T-helper 9 cell (primary cell): ENCODE data around the gene TBATA.
"Not testable (repeated sequence)": the region's sequence is repeated elsewhere in the genome, so short reads cannot be mapped to it uniquely, and the experiment has no call there.

Experiments
- DNase-seq: peaks from one replicate; pipeline ENCODE4 v3.0.0-alpha.2; 2020

TBATA gene

DNA sequence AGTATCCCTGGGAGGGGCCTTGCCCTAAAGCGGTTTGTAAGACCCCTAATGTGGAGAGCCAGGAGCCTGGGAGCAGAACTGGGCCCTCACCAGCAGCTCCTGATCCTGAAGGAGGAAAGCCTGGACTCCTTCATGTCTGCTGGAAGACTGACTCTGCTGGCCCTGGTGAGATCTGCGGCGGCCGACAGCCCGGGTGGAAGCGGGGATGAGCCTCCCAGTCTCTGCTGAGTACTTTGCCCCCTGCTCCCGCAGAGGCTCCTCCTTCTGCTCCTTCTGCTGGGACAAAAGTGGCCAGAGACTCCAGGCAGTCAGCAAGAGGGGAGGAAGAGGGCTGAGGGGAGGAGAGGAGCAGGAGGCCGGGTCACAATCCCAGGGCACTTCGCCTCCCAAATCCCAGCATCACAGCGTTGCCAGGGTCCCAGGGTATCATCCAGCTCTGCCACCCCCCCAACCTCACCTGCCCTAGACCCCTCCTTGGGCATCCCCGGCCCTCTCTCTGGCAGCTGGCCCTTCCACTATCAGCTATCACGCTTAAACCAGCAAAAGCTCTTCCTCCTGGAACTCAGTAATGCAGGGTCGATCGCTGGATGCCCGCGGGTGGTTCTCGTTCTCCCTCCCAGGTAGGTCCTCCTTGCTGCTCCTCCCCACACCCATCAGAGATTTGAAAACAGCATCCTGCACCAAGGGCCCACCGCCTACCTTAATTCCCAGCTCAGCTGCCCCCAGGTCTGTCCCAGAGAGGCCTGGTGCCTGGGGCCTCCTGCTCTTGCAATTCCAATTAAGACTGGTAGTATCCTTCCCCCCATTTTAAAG, 7.9 kb downstream of the TBATA start:
- DNase-seq = no peak

DNA sequence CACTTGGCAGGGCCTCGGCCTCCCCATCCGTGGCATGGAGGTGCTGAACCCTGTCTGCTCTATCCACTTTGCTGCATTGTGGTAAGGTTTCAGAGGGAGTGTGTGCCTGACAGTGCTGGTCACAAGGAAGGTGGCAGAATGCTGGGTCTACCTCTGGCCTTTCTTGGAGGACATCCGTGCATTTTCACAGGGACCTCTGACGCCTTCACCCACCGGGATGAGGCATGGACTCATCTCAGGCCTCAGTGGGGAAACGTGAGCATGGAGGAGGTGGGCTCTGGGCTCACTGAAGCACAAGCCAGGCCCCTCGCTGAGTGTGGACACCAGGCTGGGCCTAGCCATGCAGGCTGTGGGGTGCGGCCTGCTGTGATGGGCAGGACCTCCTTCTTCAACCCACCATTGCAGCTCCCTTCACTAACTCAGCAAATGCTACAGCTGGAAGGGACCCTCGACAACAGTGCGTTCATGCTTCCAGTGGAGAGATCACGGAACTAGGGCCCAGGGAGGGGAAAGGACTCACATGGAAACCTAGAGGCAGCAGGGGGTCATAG, 8.6 kb downstream of the TBATA start:
- no peak for DNase-seq

DNA sequence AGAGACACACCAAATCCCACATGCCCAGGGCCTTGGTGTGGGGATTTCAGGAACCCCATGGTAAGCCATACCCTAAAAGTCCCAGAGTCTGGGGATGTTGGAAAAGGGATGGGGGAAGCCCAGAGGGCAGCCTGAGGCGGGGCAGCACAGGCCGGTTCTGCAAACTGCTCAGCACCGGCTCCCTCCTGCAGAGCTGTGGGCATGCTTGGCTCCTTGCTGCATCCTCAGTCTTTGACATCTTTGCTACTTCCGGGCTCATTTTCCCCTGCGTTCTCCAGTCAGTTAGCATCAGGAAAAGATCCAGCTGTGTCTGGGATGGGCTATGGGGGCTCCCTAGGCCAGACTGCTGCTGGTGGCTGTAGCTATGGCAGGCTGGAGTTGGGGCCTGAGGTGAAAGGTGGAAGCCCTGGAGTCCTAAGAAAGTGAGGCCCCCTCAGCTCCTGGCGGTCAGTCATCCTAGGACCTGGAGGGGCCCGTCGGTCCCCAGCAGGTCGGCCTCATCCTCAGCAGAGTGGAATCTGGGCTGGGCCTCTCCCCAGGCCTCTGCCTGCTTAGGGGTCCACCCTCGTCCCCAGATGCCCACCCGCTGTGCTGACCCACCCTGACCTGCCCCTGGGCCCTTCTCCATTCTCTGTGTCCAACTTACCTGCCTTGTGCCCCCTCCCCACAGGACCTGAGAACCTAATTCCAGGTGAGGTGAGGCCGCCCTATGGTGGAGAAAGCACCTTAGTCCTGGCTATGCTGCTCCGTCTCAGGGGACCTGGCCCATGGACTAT, 9.3 kb downstream of the TBATA start:
- DNase-seq = no peak

DNA sequence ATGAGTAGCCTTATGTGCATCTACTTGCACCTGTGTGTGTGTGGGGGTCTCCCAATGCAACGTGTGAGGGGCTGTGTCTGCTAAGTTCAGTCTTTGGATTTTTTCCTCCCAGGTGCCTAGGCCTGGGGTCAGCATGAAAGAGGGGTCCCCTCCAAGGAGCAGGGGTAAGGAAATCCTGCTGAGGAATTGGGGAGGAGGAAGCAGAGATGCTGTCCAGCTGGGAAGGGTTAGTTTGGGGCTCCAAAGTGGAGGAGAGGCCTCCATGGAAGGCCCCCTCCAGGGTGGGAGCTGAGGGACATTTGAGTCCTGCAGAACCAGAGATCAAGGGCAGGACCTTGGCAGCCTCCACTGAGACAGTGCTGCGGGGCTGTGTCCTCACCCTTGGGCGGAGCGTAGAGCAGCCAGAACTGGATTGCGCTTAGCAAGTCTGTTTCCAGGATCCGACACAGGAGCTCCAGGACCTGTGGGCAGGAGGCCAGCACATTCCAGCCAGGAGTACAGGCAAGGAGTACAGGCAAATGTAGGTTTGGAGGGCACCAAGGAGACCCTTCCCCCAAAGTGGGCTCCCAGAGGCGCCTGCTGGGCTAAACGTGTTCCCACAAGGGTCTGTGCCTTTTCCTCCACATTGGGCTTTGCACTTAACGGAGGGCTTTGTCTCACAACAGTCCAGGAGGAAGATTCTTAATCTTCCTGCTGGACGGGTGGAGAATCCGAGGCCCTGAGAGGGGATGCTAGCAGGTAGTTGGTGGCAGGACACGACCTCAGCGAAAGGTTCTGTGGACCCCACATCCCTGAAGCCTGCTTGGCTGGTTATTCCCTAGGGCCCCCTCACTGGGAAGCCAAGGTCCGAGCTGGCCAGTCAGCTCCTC, 10.1 kb downstream of the TBATA start:
- DNase-seq = no peak

DNA sequence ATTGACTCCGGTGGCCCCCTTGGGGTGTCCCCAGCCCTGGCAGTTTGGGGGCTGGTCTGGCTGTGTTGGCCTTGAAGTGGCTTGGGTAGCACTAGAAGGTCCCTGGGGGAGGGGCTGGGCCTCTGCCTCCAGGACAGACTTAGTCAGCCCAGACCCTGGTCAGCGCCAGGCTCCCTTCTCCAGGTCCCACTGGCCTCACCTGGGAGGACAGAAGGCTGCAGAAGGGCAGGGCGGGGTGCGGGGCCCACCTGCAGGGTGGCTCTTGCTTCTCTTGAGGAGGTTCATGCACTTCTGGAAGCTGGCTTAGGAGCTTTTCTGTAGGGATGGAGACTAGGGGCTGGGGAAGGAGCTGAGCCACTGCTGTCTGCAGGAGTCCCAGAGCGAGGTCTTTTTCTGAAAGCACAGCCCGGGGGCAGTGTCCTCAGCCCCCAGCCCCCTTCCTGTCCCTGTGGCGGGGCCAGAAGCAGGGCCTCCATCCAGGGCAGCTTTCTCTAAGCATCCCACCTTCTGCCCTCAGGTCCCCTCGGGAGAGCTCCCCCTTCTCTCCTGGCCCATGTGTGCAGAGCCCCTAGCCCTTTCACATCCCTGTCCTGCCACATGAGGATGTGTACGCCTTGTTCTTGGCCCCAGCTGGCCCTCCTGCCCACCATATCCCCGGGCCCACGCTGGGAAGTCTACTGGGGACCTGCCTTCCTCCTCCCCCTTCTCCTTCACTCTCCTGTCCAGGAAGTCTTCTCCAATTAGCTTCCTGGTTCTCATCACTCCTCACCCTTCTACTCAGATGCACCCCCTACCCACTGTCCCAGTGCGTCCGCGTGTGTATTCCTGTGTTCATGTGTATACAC, 11.0 kb downstream of the TBATA start:
- no peak for DNase-seq

DNA sequence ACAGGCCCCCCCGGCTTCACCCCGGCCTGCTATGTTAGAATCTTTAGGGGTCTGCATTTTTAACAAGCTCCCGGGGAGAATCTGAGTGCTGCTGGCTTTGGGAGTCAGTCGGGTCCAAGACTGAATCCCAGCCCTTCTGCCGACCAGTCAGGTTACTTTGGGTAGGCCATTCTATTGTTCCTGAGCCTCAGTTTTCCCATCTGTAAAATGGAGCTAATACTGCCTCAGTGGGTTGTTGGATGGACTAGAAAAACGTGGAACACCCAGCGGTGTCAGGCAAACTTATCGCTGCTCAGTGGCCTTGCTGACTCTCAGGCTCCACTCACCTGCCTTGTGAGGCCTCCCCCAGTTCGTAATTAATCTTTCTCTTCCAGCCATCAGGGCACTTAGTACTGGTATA, 11.7 kb downstream of the TBATA start:
- DNase-seq = no peak

DNA sequence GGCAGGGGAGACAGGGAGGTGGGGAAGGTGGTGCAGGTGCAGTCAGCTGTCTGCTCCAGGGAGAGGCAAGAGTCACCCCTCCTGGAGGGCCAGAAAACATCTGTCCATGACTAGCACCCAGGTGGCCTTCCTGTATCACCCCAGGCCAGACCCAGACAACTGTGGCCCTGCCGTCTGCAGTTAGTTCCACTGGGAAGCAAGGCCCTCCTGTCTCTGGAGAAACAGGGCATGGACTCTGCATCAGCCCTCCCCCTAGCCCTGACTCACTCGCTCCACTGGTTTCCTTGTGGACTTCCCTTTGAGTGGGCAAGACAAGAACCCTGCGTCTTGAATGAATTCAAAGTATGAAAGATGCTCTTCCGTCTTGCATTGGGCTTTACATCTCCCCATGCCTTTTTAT, 12.6 kb downstream of the TBATA start:
- DNase-seq = no peak

DNA sequence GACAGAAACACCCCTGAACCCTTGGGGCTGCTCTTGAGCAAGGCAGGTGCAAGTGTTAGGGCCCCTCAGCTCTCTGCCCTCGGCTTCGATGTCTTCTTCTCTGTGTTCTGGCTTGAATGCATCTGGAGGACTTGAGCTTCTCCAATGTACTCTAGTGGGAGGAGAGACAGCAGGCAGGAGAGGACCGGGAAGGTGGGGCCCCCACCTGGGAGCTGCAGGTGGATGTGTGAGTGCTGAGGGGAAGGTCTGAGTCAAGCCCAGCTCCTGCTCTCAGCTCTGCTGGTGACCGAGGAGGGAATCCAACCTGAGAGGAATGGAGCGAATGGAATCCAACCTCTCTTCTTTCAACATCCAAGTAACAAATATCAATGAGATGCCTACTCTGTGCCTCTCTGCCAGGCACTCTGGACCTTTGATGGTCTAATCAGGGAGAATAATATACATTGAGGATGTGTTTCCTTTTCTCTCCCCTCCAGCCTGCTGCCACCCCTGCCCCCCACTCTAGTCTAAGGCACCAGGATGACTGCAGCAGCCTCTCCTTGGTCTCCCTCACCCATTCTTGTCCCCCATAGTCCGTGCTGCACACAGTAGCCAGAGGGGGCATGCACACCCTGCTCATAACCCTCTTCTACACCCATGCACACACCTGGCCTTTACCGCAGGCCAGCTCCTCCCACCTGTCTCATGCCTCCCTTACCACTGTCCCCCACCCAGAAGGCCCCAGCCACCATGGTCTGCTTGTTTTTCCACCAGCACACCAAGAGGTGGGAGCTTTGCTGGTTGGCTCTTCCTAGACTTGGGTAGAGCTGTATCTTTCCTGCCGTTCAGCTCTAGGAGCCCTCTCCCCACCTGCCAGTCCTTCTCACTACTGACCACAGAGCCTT, 13.6 kb downstream of the TBATA start:
- DNase-seq = no peak

DNA sequence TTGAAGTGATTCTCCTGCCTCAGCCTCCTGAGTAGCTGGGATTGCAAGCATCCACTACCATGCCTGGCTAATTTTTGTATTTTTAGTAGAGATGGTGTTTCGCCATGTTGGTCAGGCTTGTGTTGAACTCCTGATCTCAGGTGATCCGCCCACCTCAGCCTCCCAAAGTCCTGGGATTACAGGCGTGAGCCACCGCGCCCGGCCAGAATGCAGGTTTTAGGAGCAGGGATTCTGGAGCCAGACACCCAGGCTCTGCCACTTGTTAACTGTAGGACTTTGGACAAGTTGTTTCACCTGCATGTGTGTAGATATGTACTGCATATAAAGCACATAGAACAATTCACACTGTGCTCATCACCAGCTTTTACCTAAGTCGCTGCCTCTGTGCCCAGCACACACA, 14.7 kb downstream of the TBATA start:
- DNase-seq = not testable (repeated sequence)

DNA sequence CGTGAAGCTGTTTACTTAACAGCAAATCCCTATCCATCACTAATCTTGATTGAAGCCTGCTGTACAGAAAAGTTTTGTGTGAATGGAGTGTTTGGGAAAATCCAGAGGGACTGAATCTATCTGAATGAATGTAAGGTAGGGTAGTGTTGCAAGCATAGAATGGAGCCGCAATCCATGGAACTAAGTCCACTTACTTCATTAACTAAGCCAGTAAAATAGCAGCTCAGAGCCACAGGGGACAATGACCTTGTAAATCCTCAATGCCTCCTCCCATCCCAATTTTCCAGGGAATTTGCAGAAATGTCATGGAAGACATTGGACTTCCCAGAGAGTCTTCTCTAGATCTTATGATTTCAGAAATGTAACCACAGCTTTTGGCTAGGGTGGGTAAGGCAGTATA, 15.2 kb downstream of the TBATA start:
- DNase-seq = no peak

DNA sequence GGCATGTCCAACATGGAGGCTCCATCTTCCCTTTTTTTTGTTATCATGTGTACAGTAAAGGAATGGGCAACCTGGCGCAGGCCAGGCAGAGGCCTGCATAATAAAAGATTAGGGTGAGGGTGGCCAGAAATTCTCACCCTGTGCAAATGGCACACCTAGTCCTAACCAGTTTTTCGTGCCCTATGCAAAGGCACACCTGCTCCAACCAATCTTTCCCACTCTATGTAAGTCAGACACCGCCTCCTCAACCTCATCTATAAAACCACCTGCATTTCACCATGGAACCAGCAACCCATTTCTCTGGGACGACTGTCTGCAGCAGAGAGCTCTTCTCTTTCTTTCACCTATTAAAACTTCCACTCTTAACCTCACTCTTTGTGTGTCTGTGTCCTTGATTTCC, 16.1 kb downstream of the TBATA start:
- DNase-seq = no peak

DNA sequence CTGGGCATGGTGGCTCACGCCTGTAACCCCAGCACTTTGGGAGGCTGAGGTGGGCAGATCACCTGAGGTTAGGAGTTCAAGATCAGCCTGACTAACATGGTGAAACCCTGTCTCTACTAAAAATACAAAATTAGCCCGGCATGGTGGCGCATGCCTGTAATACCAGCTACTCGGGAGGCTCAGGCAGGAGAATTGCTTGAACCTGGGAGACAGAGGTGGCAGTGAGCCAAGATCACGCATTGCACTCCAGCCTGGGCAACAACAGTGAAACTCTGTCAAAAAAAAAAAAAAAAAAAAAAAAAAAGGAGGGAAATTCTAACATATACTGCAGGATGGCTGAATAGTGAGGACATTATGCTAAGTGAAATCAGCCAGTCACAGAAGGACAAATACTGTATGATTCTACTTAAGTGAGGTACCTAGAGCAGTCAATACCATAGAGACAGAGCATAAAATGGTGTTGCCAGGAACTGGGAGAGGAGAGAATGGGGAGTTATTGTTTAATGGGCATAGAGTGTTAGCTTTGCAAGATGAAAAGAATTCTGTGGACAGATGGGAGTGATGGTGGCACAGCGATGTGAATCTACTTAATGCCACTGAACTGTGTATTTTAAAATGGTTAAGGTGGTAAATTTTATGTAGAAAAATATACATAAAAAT, 17.0 kb downstream of the TBATA start:
- DNase-seq = not testable (repeated sequence)

DNA sequence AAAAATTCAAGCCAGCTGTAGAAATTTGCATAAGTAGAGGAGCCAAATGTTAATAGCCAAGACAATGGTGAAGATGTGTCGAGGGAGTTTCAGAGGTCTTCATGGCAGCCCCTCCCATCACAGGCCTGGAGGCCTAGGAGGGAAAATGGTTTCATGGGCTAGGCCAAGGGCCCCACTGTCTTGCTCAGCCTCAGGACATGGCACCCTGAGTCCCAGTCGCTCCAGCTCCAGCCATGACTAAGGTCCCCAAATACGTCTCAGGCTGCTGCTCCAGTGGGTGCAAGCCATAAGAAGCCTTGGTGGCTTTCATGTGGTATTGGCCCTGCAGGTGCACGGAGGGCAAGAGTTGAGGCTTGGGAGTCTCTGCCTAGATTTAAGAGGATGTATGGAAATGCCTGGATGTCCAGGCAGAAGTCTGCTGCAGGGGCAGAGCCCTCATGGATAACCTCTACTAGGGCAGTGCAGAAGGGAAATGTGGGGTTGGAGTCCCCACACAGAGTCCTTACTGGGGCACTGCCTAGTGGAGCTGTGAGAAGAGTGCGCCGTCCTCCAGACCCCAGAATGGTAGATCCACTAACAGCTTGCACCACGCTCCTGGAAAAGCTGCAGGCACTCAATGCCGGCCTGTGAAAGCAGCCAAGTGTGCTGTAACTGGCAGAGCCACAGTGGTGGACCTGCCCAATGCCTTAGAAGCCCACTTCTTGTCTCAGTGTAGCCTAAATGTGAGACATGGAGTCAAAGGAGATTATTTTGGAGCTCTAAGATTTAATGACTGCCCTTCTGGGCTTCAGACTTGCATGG, 19.2 kb downstream of the TBATA start:
- DNase-seq = no peak

DNA sequence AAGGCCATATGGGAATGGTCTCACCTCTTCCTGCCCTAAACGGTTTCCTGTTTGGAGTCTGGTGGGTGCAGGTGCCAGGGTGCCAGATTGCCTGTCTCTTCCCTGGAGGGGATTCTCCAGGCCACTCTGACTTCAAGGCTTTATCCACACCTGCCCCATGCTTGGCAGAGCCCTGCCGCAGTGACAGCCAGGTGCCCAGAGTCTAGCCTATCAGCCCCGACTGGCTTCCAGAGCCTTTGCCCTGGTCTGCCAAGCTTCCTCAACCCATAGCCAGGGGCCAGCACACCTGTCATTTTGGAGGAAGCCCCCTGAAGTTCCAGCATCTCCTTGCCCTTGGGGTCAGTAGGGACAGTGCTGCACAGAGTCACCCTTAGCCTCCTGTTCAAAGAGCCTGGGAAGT, 21.6 kb downstream of the TBATA start:
- no peak for DNase-seq

DNA sequence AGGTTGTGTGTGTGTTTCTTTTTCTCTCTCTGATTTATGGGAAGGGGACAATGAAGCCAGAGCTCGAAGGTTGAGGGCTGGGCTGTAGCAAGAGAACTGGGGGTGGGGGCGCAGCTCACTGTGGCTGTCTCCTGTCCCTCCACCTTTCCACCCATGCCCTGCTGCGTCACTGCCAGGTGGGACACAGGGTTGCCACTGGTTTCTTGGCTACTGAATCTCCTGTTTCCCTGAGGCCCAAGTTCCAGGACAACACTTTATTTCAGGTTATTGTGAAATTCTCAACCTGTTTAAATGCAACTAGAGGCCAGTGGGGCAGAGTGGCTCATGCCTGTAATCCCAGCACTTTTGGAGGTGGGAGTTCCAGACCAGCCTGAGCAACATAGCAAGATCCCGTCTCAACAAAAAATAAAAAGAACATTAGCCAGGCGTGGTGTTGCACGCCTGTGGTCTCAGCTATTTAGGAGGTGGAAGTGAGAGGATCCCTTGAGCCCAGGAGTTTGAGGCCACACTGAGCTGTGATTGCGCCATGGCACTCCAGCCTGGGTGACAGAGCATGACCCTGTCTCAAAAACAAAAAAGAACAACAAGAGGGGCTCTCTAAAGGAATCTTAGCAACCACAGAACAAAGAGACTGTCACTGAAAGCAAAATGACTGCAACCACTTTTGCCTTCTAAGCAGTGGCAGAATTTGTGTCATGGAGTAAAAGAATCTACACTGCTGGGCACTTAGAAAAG, 22.6 kb downstream of the TBATA start:
- no peak for DNase-seq

DNA sequence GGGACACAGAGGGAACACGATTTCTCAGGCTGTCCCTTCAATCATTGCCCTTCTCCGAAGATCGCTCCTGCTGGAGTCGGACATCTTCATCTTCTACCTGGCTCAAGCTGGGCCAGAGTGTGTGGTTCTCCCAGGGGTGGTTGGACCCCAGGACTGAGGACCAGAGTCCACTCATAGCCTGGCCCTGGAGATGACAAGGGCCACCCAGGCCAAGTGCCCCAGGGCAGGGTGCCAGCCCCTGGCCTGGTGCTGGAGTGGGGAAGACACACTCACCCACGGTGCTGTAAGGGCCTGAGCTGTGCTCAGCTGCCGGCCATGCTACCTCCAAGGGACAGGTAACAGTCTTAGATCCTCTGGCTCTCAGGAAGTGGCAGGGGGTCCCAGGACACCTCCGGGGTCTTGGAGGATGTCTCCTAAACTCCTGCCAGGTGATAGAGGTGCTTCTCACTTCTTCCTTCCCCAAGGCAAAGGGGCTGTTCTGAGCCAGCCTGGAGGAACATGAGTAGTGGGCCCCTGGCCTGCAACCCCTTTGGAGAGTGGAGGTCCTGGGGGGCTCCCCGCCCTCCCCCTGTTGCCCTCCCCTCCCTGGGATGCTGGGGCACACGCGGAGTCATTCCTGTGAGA, 23.3 kb downstream of the TBATA start:
- no peak for DNase-seq

DNA sequence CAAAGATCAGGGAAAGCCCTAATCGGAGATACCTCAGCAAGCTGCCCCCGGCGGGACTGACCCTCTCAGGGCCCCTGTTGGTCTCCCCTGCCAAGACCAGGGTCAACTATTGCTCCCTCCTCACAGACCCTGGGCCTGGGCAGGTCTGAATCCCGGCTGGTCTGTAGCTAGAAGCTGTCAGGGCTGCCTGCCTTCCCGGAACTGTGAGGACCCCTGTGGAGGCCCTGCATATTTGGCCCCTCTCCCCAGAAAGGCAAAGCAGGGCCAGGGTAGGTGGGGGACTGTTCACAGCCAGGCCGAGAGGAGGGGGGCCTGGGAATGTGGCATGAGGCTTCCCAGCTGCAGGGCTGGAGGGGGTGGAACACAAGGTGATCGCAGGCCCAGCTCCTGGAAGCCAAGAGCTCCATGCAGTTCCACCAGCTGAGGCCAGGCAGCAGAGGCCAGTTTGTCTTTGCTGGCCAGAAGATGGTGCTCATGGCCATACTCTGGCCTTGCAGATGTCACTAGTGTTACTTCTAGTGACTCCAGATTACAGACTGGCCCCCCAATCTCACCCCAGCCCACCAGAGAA, 24.1 kb downstream of the TBATA start:
- no peak for DNase-seq

DNA sequence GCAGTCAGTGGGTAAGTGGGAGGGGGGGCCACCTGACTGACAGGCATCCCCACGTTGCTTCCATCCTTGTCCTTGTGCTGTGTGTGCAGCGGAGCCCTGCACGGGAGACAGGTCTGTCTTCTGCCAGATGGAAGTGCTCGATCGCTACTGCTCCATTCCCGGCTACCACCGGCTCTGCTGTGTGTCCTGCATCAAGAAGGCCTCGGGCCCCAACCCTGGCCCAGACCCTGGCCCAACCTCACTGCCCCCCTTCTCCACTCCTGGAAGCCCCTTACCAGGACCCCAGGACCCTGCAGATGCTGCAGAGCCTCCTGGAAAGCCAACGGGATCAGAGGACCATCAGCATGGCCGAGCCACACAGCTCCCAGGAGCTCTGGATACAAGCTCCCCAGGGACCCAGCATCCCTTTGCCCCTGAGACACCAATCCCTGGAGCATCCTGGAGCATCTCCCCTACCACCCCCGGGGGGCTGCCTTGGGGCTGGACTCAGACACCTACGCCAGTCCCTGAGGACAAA, 24.8 kb downstream of the TBATA start:
- no peak for DNase-seq
